HUES64 (cell line): ENCODE measurements around the gene AAR2.

Experiments
- H3K27ac ChIP-seq: 2 replicates; pipeline ENCODE4 v1.7.0; 2013; ENCODE audit warnings: low read depth, low read length, inconsistent platforms
- H3K27me3 ChIP-seq: 2 replicates; pipeline ENCODE4 v1.6.1; 2013; ENCODE audit warnings: mild to moderate bottlenecking, low read length; ENCODE audit not compliant: insufficient read depth
- H3K36me3 ChIP-seq: 2 replicates; pipeline ENCODE4 v1.6.1; 2013; ENCODE audit warnings: mild to moderate bottlenecking, low read length; ENCODE audit not compliant: insufficient read depth
- H3K4me1 ChIP-seq: 2 replicates; pipeline ENCODE4 v1.6.1; 2013; ENCODE audit warnings: mild to moderate bottlenecking, low read length, moderate library complexity; ENCODE audit not compliant: insufficient read depth
- H3K4me3 ChIP-seq: 2 replicates; pipeline ENCODE4 v1.5.1; 2013; ENCODE audit warnings: mild to moderate bottlenecking, low read length, moderate library complexity
- H3K9ac ChIP-seq: 2 replicates; pipeline ENCODE4 v1.6.1; 2013; ENCODE audit warnings: mild to moderate bottlenecking, low read depth, low read length
- H3K9me3 ChIP-seq: 2 replicates; pipeline ENCODE4 v1.6.1; 2013; ENCODE audit warnings: low read depth, low read length; ENCODE audit not compliant: insufficient read depth
- WGBS: fragments of 150-250, 120-280 bp; methylation state at CpG from one replicate; pipeline ENCODE4 v1.1.7; 2013; ENCODE audit warnings: missing lambda C conversion rate; 5-methylcytosine and 5-hydroxymethylcytosine counted together

The AAR2 gene

GRCh38 chr20:36271639-36272546 is 35.6 kb downstream of the AAR2 start:
- H3K36me3 ChIP-seq: no peaks in the 10 kb centered on the region
- no peak overlapping the region for H3K9ac ChIP-seq
- H3K4me3 ChIP-seq: no peak overlapping the region
- no peaks in the 10 kb centered on the region for H3K9me3 ChIP-seq
- no peak overlapping the region for H3K27ac ChIP-seq
- no peaks in the 10 kb centered on the region for H3K27me3 ChIP-seq
- WGBS: 92% methylated on average over 21 of the region's 21 CpGs
- H3K4me1 ChIP-seq: 0 out of 2 replicates have a peak, but pooled peaks cover 2% of the 10 kb centered on the region

- no peak overlapping the region for H3K9ac ChIP-seq
- H3K4me1 ChIP-seq: 0 out of 2 replicates have a peak, but pooled peaks cover 2% of the 10 kb centered on the region
- no peak overlapping the region for H3K4me3 ChIP-seq
- no peaks in the 10 kb centered on the region for H3K36me3 ChIP-seq
- WGBS: 91% methylated on average over 10 of the region's 12 CpGs
- no peaks in the 10 kb centered on the region for H3K9me3 ChIP-seq
- H3K27ac ChIP-seq: no peak overlapping the region
- H3K27me3 ChIP-seq: no peaks in the 10 kb centered on the region
These were observed 36.4 kb downstream of the AAR2 start for GRCh38 chr20:36272547-36273220.

GRCh38 chr20:36273414-36274180 is 37.3 kb downstream of the AAR2 start:
- WGBS: 85% methylated on average over 12 of the region's 12 CpGs
- Histone ChIP-seq H3K27ac (no peak overlapping the region), H3K4me3 (no peak overlapping the region), H3K36me3 (no peaks in the 10 kb centered on the region), H3K9me3 (no peaks in the 10 kb centered on the region), H3K27me3 (no peaks in the 10 kb centered on the region), H3K4me1 (0 out of 2 replicates have a peak, but pooled peaks cover 2% of the 10 kb centered on the region), H3K9ac (no peak overlapping the region)

GRCh38 chr20:36274181-36274841 is 38.0 kb downstream of the AAR2 start:
- no peaks in the 10 kb centered on the region for H3K9me3 ChIP-seq
- no peaks in the 10 kb centered on the region for H3K27me3 ChIP-seq
- no peak overlapping the region for H3K9ac ChIP-seq
- no peaks in the 10 kb centered on the region for H3K4me1 ChIP-seq
- 71% methylated on average over 19 of the region's 20 CpGs for WGBS
- H3K27ac ChIP-seq: no peak overlapping the region
- no peak overlapping the region for H3K4me3 ChIP-seq
- no peaks in the 10 kb centered on the region for H3K36me3 ChIP-seq

- Histone ChIP-seq H3K9me3 (no peaks in the 10 kb centered on the region), H3K9ac (no peak overlapping the region), H3K27ac (no peak overlapping the region), H3K36me3 (no peaks in the 10 kb centered on the region), H3K27me3 (no peaks in the 10 kb centered on the region), H3K4me3 (no peak overlapping the region), H3K4me1 (no peaks in the 10 kb centered on the region)
- 88% methylated on average over 5 of the region's 5 CpGs for WGBS
These were observed 38.7 kb downstream of the AAR2 start for GRCh38 chr20:36275011-36275410.

GRCh38 chr20:36275441-36276189 is 39.3 kb downstream of the AAR2 start:
- Histone ChIP-seq H3K9ac (no peak overlapping the region), H3K9me3 (no peaks in the 10 kb centered on the region), H3K36me3 (no peaks in the 10 kb centered on the region), H3K4me1 (no peaks in the 10 kb centered on the region), H3K4me3 (no peak overlapping the region), H3K27ac (no peak overlapping the region), H3K27me3 (no peaks in the 10 kb centered on the region)
- WGBS: 91% methylated on average over 12 of the region's 12 CpGs

GRCh38 chr20:36277546-36277945 is 41.3 kb downstream of the AAR2 start:
- no peak overlapping the region for H3K27ac ChIP-seq
- no peak overlapping the region for H3K9ac ChIP-seq
- H3K36me3 ChIP-seq: no peaks in the 10 kb centered on the region
- WGBS: 84% methylated on average over 9 of the region's 9 CpGs
- no peaks in the 10 kb centered on the region for H3K9me3 ChIP-seq
- no peaks in the 10 kb centered on the region for H3K4me1 ChIP-seq
- no peaks in the 10 kb centered on the region for H3K27me3 ChIP-seq
- no peak overlapping the region for H3K4me3 ChIP-seq

- no peak overlapping the region for H3K4me3 ChIP-seq
- H3K27me3 ChIP-seq: no peaks in the 10 kb centered on the region
- WGBS: 85% methylated on average over 5 of the region's 5 CpGs
- no peaks in the 10 kb centered on the region for H3K36me3 ChIP-seq
- no peak overlapping the region for H3K9ac ChIP-seq
- H3K4me1 ChIP-seq: no peaks in the 10 kb centered on the region
- H3K27ac ChIP-seq: no peak overlapping the region
- H3K9me3 ChIP-seq: no peaks in the 10 kb centered on the region
These were observed 43.1 kb downstream of the AAR2 start for GRCh38 chr20:36279362-36279761.

GRCh38 chr20:36279776-36280175 is 43.5 kb downstream of the AAR2 start:
- no peak overlapping the region for H3K4me3 ChIP-seq
- no peaks in the 10 kb centered on the region for H3K36me3 ChIP-seq
- no peak overlapping the region for H3K27ac ChIP-seq
- H3K9ac ChIP-seq: no peak overlapping the region
- no peaks in the 10 kb centered on the region for H3K27me3 ChIP-seq
- no peaks in the 10 kb centered on the region for H3K4me1 ChIP-seq
- no peaks in the 10 kb centered on the region for H3K9me3 ChIP-seq
- 86% methylated on average over 6 of the region's 6 CpGs for WGBS

- 92% methylated on average over 10 of the region's 10 CpGs for WGBS
- H3K27ac ChIP-seq: no peak overlapping the region
- no peaks in the 10 kb centered on the region for H3K9me3 ChIP-seq
- H3K4me3 ChIP-seq: no peak overlapping the region
- H3K36me3 ChIP-seq: no peaks in the 10 kb centered on the region
- no peaks in the 10 kb centered on the region for H3K4me1 ChIP-seq
- H3K27me3 ChIP-seq: no peaks in the 10 kb centered on the region
- no peak overlapping the region for H3K9ac ChIP-seq
These were observed 45.6 kb downstream of the AAR2 start for GRCh38 chr20:36281785-36282380.
